ENCODE results near the gene COL16A1.

GRCh38 chr1:31665234-31665878 lies 38.5 kb downstream of the COL16A1 start:
- TF ChIP-seq FOXM1 (IDR thresholded peaks at IDR 0.05; ENCODE audit: borderline replicate concordance) = no peak
- no peak for TF ChIP-seq FOXA1 (IDR thresholded peaks at IDR 0.05)
- TF ChIP-seq BHLHE40 (IDR thresholded peaks at IDR 0.05; ENCODE audit: borderline replicate concordance) = no peak
- no peak for TF ChIP-seq TARDBP (IDR thresholded peaks at IDR 0.05)
- TF ChIP-seq ELF4 (IDR thresholded peaks at IDR 0.05) = no peak
- TF ChIP-seq SUZ12 (IDR thresholded peaks at IDR 0.05) = no peak
- no peak for TF ChIP-seq SP1 (IDR thresholded peaks at IDR 0.05)
- no peak for TF ChIP-seq ZNF384 (IDR thresholded peaks at IDR 0.05)
- no peak for TF ChIP-seq HDGF (IDR thresholded peaks at IDR 0.05; ENCODE audit: borderline replicate concordance)
- no peak for TF ChIP-seq FOXK2 (IDR thresholded peaks at IDR 0.05)
- no peak for TF ChIP-seq CTBP1 (IDR thresholded peaks at IDR 0.05; ENCODE audit: borderline replicate concordance)

Measured in HEK293T (cell line).